Vagina (tissue), 2 donors: ENCODE measurements around the gene ANKS1B. TPM values are rescaled to one million over a fixed set of nuclear protein-coding genes. Genes with fewer than 3 reads are reported as not detected.

Experiments used
- DNase-seq, 2 donors: peaks; one replicate each; pipeline ENCODE4 v3.0.0-alpha.2; 2017; ENCODE audit errors: extremely low spot score in 2 of 2
- H3K27ac ChIP-seq: fragments of 200-600 bp; sonication (generic); one replicate; pipeline ENCODE4 v1.5.1; 2019
- H3K27me3 ChIP-seq: fragments of 200-600 bp; sonication (generic); one replicate; pipeline ENCODE4 v1.5.1; 2019
- H3K36me3 ChIP-seq, 2 donors: fragments of 200-600 bp; sonication (generic); one replicate each; pipeline ENCODE4 v1.5.1; 2017 to 2019
- H3K4me1 ChIP-seq: fragments of 200-600 bp; sonication (generic); one replicate; pipeline ENCODE4 v1.5.1; 2019
- H3K4me3 ChIP-seq, 2 donors: fragments of 200-600 bp; sonication (generic); 1 replicate in 1 of 2; 2 replicates in 1 of 2; pipeline ENCODE4 v1.5.1; 2016 to 2019
- H3K9me3 ChIP-seq: fragments of 200-600 bp; sonication (generic); one replicate; pipeline ENCODE4 v1.5.1; 2019
- POLR2A ChIP-seq, 2 donors: fragments of 450-650 bp; IDR thresholded peaks; one replicate each; pipeline ENCODE4 v1.6.1; 2017; ENCODE audit warnings: antibody characterized with exemption in 2 of 2, mild to moderate bottlenecking in 2 of 2, moderate library complexity in 2 of 2
- POLR2AphosphoS5 ChIP-seq, 2 donors: sonication (generic); formaldehyde crosslinking; IDR thresholded peaks; one replicate each; pipeline ENCODE4 v1.9.0; 2017; ENCODE audit warnings: antibody characterized with exemption in 2 of 2, mild to moderate bottlenecking in 2 of 2, low read depth in 1 of 2; ENCODE audit not compliant: insufficient read depth in 1 of 2
- intact Hi-C: fragments of 100-400 bp; cut with DNase I; formaldehyde crosslinking; loops from one replicate; pipeline ENCODE4 v1.15.1; 2023
- total RNA-seq: library from RNA; depleted of rRNA; stranded (reverse); fragments of >200 nt; gene quantifications from one replicate; pipeline ENCODE4 v1.2.3, GENCODE V29; 2016
- TF ChIP-seq, protein P1 (sequence below), 3 experiments: fragments of 450-650 bp in 2 of 3; fragments of 200-600 bp in 1 of 3; sonication (generic) in 1 of 3; IDR thresholded peaks; one replicate each; pipeline ENCODE4 v1.5.1; 2017 to 2019; ENCODE audit warnings: antibody characterized with exemption in 3 of 3, mild to moderate bottlenecking in 2 of 3, moderate library complexity in 2 of 3

The ANKS1B gene
- total RNA-seq, 1 donor from 2014 or later, result 11.5 TPM

GRCh38 chr12:99223579-99223978 is 761.2 kb downstream of the ANKS1B start:
- H3K9me3 ChIP-seq, result no peaks in the 10 kb centered on the region
- intact Hi-C loops, result loop anchor here (5.0 kb wide), 1 partner anchor 179 kb away; no protein-coding TSS in a partner anchor

GRCh38 chr12:99213047-99213446 is 771.7 kb downstream of the ANKS1B start:
- TF ChIP-seq POLR2A (IDR thresholded peaks at IDR 0.05), result no peak
- TF ChIP-seq, protein P1, sequence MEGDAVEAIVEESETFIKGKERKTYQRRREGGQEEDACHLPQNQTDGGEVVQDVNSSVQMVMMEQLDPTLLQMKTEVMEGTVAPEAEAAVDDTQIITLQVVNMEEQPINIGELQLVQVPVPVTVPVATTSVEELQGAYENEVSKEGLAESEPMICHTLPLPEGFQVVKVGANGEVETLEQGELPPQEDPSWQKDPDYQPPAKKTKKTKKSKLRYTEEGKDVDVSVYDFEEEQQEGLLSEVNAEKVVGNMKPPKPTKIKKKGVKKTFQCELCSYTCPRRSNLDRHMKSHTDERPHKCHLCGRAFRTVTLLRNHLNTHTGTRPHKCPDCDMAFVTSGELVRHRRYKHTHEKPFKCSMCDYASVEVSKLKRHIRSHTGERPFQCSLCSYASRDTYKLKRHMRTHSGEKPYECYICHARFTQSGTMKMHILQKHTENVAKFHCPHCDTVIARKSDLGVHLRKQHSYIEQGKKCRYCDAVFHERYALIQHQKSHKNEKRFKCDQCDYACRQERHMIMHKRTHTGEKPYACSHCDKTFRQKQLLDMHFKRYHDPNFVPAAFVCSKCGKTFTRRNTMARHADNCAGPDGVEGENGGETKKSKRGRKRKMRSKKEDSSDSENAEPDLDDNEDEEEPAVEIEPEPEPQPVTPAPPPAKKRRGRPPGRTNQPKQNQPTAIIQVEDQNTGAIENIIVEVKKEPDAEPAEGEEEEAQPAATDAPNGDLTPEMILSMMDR (IDR thresholded peaks at IDR 0.05), result no peak
- no peak for TF ChIP-seq POLR2AphosphoS5 (IDR thresholded peaks at IDR 0.05; ENCODE audit: insufficient read depth in 1 of 2, low read depth in 1 of 2)
- Histone ChIP-seq H3K9me3 (no peaks in the 10 kb centered on the region), H3K4me3 (no peak overlapping the region), H3K27ac (no peak overlapping the region), H3K36me3 (no peaks in the 10 kb centered on the region), H3K27me3 (no peaks in the 10 kb centered on the region), H3K4me1 (no peaks in the 10 kb centered on the region)
- DNase-seq, result no peak
- intact Hi-C loops, result no loop called here

More at GRCh38 chr12:99223579-99223978, 761.2 kb downstream of the ANKS1B start:
- H3K27me3 ChIP-seq, result no peaks in the 10 kb centered on the region
- DNase-seq, result no peak
- no peak overlapping the region for H3K27ac ChIP-seq
- no peak overlapping the region for H3K4me3 ChIP-seq
- no peaks in the 10 kb centered on the region for H3K4me1 ChIP-seq
- no peak for TF ChIP-seq POLR2AphosphoS5 (IDR thresholded peaks at IDR 0.05; ENCODE audit: insufficient read depth in 1 of 2, low read depth in 1 of 2)
- TF ChIP-seq POLR2A (IDR thresholded peaks at IDR 0.05), result no peak
- TF ChIP-seq, protein P1 (IDR thresholded peaks at IDR 0.05), result no peak
- no peaks in the 10 kb centered on the region for H3K36me3 ChIP-seq

DNA sequence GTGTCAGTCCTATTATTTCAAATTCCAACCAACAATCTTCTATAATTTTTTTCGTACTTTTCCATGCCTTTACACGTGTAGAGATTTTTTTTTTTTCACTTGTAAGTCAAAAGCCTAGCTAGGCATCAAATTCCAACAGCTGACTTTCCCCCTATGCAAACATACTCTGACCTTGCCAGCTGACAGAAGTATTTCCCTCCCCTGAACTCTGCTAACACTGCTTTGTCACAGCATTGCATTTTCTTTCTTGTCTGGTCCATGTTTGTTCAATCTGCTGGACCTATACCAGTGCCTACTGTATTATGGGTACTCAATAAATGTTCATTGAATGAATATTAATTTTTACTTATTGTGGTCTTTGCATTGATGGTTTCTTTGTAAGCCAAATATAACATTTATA is 772.5 kb downstream of the ANKS1B start:
- no peak for DNase-seq
- TF ChIP-seq, protein P1 (IDR thresholded peaks at IDR 0.05), result no peak
- no peak for TF ChIP-seq POLR2AphosphoS5 (IDR thresholded peaks at IDR 0.05; ENCODE audit: insufficient read depth in 1 of 2, low read depth in 1 of 2)
- no peak for TF ChIP-seq POLR2A (IDR thresholded peaks at IDR 0.05)
- H3K27me3 ChIP-seq, result no peaks in the 10 kb centered on the region
- no peaks in the 10 kb centered on the region for H3K36me3 ChIP-seq
- no peaks in the 10 kb centered on the region for H3K9me3 ChIP-seq
- no peaks in the 10 kb centered on the region for H3K4me1 ChIP-seq
- H3K4me3 ChIP-seq, result no peak overlapping the region
- H3K27ac ChIP-seq, result no peak overlapping the region
- intact Hi-C loops, result no loop called here

GRCh38 chr12:99205111-99205510 is 779.6 kb downstream of the ANKS1B start:
- no peaks in the 10 kb centered on the region for H3K4me1 ChIP-seq
- no peaks in the 10 kb centered on the region for H3K27me3 ChIP-seq
- H3K9me3 ChIP-seq, result no peaks in the 10 kb centered on the region
- H3K27ac ChIP-seq, result no peak overlapping the region
- TF ChIP-seq POLR2AphosphoS5 (IDR thresholded peaks at IDR 0.05; ENCODE audit: insufficient read depth in 1 of 2, low read depth in 1 of 2), result no peak
- TF ChIP-seq, protein P1 (IDR thresholded peaks at IDR 0.05), result no peak
- TF ChIP-seq POLR2A (IDR thresholded peaks at IDR 0.05), result no peak
- no peak overlapping the region for H3K4me3 ChIP-seq
- intact Hi-C loops, result no loop called here
- DNase-seq, result no peak
- no peaks in the 10 kb centered on the region for H3K36me3 ChIP-seq

DNA sequence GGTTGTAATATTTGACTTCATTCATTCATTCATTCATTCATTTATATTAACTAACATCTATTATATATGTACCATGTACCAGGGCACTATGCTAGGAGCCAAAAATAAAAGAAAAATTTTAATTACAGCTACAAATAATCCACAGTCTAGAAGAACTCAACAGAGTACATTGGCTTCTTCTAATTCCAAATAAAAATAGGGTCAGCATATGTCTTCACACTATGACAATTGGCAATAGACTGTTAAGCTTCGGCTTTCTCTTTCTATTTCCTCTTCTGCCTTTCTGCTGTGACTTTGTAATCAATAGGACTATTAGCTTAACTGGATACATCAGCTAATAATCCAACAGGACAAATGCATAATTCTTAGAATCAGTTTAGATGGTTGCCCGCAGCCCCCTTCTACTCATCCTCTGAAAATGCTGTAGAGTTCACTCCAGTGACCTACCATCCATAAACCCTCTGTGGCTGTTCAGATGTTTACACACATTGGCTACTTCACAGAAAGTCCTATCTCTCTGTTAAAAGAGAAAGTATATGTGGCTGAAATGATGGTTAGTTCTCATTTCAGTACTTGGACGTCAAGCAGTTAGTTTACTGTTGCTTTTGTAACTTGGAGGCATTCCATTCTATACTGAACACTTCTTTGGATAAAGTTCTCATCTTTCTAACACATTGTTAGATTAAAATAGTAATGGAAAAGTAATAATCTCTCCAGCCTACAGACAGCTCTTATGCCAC is 782.7 kb downstream of the ANKS1B start:
- Histone ChIP-seq H3K27ac (no peak overlapping the region), H3K9me3 (no peaks in the 10 kb centered on the region), H3K36me3 (no peaks in the 10 kb centered on the region), H3K4me1 (no peaks in the 10 kb centered on the region), H3K4me3 (no peak overlapping the region), H3K27me3 (no peaks in the 10 kb centered on the region)
- TF ChIP-seq POLR2AphosphoS5 (IDR thresholded peaks at IDR 0.05; ENCODE audit: insufficient read depth in 1 of 2, low read depth in 1 of 2), result no peak
- TF ChIP-seq, protein P1 (IDR thresholded peaks at IDR 0.05), result no peak
- TF ChIP-seq POLR2A (IDR thresholded peaks at IDR 0.05), result no peak
- intact Hi-C loops, result no loop called here
- no peak for DNase-seq
